CD4-positive, alpha-beta T cell treated with Interleukin-1 beta for 1 hour (primary cell): ENCODE data around the gene PRKD1.

Experiments
- DNase-seq, 2 donors: peaks; one replicate each; pipeline ENCODE4 v3.0.0-alpha.2; 2020 to 2022

Gene PRKD1

DNA sequence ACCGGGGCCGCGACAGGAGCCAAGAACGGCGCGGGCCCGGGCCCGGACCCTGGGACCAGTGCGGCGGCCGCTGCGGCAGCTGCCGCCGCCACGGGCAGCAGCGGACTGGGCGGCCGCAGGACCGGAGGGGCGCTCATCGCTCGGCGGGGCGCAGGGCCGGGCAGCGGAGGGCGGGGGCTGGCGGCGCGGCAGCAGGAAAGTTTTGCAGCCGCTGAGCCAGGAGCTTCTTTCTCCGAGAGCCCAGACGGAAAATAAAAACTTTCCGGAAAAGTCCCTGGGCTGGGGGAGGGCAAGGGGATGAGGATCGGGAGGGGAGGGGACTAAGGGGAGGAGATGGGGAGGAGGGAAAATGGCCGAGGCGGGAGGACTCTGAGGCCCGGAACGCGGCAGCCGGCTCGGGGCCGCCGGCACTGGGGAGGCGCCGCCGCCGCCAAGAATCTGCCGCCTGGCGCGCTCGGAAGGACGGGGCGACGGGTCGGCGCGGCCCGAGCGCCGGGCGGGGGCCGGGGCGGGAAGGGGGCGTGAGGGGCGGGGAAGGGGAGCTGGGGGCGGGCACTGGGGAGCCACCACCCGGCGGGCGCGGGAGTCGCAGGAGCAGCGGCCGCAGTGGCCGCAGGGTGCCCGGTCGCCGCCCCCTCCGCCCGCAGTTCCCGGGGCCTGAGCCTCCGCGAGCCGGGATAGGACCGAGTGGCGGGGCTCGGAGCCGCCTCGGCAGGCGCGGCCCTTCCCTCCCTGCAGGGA, at the start of gene PRKD1:
Gene PRKD1, minus strand, starts transcription at position 472 of the 741 bp plus-strand sequence.
- no peak for DNase-seq

DNA sequence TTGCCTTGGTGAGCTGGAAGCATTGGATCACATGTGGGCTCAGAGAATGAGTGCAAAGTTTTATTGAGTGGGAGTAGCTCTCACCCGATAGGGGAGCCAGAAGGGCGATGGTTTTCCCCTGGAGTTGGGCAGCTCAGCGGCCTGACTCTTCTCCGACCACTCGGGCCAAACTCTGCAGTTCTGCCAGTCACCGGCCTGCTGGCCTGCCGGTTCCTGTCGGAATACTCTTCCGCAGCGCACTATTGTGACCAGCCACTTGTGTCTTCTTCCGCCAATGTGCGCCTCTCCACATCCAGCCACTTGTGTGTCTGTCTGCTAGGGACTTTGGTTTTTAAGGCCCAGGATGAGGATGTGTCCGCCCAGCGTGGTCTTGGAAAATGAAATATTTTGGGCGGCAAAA, 43.5 kb upstream of the PRKD1 start:
- no peak for DNase-seq

DNA sequence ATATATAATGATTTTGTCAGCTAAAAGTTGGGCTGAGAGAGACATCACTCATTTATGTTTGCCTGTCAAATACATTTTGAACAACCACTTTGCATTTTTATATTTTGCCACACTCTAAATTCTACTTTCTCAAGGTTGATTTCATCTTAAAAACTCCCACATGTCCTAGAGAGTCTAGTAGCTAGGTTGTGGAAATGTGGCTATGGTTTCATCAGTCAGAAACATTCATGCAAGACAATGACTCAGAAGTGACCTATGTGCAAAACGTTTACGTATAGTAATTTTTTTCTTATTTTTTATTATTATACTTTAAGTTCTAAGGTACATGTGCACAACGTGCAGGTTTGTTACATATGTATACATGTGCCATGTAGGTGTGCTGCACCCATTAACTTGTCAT, 27.4 kb upstream of the PRKD1 start:
- no peak for DNase-seq

DNA sequence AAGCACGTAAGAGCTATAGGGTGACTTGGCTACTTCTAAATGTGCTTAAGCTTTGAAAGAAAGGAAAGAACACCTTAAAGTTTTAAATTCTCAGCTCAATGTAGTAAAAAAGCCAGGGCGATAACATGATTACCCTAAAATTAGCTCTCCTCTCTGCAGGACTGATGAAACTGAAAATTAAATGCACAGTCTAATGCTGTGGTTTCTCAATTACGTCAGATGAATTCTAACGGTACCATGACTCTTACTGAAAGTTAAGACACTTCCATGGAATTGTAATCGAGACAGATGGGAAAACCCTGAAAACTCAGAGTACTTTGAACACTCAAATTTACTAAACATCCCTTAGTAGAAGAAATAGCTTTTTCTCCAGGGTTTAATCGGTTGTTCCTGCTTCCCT, 25.9 kb upstream of the PRKD1 start:
- DNase-seq: no peak

DNA sequence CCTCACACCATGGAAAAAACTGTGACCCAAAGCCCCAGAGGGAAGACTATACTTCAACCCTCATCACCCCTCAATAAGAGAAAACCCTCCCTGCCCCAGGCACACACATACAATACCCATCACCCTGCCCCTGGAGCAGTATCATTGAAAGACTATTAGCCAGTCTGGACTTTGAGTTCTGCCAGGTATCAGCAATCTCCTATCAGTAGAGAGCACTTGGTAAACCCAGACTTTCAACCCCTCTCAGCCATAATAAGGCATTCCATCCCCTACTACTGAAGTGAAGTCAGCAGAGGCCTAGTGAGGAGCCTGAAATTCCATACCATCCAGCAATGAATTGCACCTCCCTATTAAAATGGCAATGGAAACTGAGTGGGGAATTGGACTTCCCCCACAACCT, 16.4 kb upstream of the PRKD1 start:
- no peak for DNase-seq

DNA sequence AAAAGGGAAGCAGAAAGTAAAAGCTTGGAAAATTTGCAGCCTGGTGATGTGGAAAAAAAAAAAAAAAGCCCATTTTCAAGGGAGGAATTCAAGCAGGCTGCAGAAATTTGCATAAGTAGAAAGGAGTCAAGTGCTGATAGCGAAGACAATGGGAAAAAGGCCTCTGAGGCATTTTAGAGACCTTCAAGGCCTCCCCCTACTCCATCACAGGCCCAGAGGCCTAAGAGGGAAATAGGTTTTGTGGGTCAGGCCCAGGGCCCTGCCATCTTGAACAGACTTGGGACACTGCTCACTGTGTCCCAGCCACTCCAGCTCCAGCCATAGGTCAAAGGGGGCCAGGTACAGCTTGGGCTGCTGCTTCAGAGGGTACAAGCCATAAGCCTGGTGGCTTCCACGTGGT, 13.8 kb upstream of the PRKD1 start:
- DNase-seq: no peak

DNA sequence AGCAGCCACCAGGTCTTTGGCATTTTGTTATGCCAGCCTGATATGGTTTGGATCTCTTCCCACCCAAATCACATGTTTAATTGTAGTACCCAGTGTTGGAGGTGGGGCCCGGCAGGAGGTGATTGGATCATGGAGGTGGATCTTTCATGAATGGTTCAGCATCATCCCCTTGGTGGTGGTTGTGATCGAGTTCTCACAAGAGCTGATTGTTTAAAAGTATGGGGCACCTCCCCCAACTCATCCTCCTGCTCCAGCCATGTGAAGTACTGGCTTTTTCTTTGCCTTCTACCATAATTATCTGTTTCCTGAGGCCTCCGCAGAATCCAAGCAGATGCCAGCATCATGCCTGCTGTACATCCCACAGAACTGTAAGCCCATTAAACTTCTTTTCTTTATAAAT, 12.8 kb upstream of the PRKD1 start:
- no peak for DNase-seq

DNA sequence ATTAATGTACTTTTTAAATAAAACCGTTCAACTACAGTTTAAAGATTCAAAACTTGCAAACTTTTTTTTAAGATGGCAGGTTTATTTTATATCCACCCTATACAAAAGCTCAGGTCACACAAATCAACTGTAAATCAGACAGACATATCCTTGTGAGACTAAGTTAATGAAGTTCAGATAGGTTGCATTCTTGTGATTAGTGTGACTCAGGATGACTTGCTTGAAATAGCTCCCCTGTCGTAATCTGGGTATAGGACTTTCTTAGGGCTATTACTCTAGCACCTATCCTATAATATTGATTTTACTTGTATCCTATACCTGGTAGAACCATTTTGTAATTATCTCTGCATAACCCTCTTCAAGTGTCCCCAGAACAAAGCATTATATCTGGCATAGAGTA, 9.5 kb upstream of the PRKD1 start:
- DNase-seq: no peak

DNA sequence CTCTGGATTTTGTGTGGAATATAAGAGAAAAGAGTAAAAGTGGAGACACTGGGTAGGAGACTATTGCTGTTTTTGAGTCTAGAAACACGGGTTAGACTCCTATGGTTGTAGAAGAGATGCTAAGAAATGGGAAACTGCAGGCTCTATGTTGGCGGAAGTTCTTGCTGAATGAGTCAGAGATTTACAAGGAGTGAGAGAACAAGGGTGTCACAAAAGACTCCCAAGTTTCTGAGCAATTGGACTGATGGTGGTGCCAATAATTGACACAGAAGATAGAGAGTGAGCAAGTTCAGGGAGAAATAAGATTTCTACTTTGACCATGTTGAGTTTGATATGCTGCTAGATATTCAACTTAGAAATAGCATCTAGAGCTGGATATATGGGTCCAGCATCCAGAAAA, 2.6 kb upstream of the PRKD1 start:
- DNase-seq: no peak

DNA sequence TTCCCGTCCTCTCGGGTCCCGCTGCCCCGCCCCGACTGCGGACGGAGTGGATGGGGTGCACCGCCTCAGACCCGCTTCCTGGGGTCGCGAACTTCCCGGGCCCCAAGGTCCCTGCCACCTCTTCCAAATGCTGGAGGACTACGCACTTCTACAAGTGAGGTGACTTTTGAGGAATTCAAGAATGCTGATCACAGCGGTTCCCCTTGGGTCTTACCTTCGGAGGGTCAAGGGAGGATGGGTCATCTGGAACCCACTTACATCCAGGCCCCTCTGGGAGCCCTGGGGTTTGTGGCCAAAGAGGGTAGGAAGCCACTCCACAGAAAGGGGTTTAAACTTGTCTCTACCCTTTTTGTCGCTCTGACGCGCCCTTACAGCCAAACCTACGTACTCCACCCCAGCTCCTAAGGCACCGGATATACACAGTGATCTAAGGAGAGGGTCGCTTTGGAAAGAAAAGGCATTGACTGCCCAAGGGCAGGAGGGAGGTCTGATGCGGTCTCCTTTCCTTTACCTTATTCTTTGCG, 532 bp upstream of the PRKD1 start:
- DNase-seq: no peak

DNA sequence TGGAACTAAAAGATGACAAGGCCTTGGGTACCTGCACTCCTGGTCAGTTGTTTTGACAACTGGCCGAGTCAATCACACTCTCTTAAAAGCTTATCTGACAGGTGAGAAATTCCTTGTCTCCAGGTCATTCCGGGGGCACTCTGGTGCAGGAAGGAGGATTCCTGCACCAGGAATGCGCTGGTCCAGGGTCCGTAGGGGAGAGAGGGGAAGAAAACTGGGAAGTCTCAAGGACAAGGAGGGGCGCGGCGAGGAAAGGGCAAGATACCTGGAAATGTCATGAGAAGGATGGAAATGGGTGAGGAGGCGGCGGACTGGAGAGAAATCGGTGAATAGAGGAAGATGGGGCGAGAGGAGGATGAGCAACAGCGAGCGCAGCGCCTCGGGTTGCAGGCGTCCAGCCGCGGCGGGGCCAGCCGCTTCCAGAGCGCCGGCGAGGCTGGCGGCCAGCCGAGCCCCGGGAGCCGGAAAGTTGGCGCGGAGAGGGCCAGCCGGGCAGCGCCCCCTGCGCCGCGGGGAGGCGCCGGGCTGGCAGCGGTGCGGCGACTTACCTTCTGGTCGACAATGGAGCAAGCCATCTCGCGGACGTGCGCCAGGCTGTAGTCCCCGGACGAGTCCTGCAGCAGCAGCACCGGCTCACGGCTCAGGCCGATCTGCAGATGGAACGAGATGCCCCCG, 809 bp downstream of the PRKD1 start:
- no peak for DNase-seq

DNA sequence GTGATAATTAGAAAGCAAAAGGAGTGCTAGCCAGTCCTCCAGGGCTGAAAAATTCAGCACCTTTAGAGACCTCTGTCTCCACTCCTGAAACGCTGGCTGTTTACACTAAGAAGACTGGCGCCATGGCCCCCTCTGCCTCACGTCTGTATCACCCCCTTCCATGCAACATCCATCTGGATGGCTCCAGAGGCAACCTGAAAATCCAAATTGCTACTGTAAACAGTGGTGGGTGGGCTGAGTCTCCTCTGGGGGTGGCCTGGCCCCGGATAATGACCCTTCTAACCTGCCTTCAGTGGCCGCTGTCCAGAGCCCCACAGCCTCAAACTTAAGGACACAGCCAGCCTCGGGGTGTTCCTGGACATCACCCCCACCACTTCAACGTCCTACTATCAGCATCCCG, 1.4 kb downstream of the PRKD1 start:
- no peak for DNase-seq

DNA sequence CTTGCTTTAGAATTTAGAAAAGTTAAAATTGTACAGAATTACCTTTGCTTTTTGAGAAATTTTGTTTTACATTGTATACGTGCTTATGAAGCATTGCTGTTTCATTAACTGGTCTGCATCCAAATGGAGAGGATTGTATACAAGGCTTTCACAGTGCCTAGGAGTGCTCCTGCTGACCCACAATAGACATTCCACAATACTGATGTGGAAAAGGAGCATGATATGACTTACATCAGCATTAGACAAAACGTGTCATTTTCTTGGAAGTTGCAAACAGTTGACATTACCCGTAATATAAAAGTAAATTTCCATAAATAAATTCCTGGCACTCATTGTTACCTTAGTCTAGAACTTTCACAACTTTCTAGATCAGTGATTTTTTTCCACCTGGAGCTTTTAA, 1.9 kb downstream of the PRKD1 start:
- DNase-seq: no peak

DNA sequence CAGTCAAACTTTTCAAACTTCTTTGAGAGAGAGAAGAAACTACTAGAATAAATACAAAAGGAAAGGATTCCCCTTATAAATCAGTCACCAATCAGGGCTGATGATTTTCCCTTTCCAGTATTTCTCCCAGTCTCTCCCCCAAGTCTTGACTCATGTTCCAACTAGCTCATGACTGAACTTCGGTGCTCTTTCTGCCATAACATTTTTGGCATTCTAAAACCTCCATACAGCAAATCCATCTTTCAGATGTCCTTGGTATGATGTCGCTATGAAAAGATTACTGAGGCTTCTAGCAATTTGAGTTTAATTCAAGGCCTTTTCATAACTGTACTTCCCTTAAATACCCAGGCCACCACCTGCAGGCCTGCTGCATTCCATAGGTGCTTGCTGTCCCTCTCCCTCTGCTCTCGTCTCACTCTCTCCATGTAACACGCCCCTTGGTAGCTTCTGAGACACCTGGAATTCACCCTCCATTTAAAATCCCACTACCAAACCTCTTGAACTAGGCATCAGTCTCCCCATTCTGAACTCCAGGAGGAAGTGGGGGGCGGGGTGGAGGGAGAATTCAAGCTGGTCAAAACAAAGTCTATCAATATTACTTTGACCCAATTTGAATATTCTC, 2.4 kb downstream of the PRKD1 start:
- DNase-seq: no peak

DNA sequence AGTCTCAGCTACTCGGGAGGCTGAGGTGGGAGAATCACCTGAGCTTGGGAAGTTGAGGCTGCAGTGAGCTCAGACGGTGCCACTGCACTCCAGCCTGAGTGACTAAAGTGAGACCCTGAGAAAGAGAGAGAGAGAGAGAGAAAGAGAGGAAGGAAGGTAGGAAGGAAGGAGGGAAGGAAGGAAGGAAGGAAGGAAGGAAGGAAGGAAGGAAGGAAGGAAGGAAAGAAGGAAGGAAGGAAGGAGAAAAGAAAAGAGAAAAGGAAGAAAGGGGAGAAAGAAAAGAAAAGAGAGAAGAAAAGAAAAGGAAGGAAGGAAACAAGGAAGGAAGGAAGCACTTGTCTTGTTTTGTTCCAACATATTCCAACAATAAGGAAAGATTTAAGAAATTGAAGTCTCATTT, 7.8 kb downstream of the PRKD1 start:
- no peak for DNase-seq

DNA sequence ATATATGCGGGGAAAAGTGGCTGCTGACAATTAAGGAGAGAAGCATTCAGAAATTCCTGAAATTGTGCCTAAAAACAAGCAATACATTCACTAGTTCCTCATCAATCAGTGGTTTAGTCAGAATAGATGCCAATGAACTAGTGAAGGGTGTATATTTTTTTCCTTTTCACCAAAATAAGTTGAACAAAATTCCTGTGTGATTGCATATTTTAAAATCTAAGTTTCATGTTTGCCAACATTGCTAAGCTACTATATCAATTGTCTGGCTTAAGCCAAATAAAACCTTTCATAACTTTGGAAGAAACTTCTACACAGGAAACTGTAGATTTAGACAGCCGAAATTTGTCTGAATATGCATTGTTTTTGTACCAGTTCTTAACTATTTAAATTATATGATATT, 8.7 kb downstream of the PRKD1 start:
- no peak for DNase-seq

DNA sequence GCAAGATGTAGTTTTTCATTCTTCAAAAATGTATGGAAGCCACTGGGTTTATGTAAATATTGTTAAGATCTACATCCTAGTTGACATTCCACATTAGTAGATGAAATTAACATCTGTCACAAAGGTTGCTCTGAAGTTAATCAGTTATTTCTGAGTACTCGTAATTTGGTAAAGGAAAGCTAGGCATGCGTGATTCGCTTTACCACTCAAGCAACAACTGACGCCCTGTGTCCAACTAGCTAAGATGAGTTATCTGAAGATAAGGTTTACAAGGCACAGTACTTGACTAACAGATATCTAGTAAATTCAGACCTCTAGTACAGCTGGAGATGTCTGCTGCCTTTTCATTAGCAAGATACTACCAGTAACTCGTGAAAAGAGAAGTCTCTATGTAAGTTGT, 14.1 kb downstream of the PRKD1 start:
- DNase-seq: no peak

DNA sequence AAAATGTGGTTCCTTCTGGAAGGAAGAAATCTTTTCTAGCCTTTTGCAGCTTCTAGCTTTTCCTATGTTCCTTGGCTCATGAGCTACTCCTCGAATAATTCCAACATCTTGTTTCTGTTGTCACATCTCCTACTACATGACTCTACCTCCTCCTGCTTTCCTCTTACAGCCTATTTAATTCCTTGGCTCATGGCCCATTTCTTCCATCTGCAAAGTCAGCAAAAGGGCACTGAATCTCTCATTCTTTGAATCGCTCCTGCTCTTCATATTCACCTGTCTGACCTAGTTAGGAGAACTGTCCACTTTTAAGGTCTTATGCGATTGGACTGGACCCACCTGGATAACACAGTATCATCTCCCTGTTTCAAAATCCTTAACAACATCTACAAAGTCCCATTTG, 15.8 kb downstream of the PRKD1 start:
- no peak for DNase-seq

DNA sequence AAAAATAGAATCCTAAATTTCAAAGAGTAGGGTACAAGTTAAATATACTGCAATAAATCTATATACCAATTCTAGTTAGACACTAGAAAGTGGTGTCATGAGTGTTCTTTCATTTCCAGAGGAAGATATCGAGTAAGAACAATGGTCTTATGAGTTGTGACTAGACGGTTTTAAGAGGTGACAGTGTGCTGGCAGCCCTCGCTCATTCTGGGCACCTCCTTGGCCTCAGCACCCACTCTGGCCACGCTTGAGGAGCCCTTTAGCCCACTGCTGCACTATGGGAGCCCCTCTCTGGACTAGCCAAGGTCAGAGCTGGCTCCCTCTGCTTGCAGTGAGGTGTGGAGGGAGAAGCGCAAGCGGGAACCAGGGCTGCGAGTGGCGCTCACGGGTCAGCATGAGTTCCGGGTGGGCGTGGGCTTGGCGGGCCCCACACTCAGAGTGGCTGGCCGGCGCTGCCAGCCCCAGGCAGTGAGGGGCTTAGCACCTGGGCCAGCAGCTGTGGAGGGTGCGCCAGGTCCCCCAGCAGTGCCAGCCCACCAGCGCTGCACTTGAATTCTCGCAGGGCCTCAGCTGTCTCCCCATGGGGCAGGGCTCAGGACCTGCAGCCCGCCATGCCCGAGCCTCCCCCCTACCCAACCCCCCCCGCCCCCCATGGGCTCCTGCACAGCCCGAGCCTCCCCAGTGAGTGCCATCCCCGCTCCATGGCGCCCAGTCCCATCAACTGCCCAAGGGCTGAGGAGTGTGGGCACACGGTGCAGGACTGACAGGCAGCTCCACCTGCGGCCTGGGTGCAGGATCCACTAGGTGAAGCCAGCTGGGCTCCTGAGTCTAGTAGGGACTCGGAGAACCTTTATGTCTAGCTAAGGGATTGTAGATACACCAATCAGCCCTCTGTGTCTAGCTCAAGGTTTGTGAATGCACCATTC, 18.7 kb downstream of the PRKD1 start:
- no peak for DNase-seq

DNA sequence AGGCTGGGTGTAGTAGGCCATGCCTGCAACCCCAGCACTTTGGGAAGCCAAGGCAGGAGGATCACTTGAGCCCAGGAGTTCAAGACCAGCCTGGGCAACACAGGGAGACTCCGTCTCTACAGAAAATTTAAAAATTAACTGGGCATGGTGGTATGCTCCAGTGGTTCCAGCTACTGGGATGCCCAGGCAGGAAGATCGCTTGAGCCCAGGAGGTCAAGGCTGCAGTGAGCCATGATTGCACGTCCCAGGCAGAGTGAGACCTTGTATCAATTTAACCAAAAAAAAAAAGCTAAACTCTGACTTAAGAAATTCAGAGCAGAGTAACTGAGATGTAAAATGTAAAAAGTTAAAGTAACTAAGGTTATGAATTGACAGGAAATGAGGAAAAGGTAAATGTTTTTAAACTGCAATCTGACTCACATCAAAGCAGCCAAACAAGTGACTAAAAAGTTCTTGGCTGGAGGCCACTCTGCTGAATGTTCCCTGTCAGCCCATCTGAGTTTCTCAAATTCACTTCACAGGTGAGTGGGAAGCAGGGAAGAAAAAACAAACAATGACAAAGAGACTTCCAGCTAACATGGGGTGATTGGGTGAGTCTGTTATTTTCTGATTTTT, 21.3 kb downstream of the PRKD1 start:
- no peak for DNase-seq

DNA sequence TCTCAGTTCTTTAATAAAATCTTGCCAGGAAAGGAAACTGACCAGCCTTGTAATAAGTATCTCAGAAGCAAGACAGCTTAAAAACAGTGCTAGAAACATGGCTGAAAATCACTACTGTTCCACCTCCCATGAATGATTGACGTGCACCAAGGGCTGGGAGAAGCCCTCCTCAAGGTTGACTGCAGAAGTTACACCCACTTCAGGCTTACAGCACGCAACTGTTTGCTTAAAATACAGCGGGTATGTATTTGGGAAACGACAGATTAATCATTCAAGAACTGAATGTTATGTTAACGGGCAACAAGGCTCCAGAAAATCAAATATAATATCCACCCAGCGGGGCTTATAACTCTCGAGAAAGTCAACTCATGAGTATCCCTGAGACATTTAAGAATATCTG, 22.1 kb downstream of the PRKD1 start:
- DNase-seq: no peak

DNA sequence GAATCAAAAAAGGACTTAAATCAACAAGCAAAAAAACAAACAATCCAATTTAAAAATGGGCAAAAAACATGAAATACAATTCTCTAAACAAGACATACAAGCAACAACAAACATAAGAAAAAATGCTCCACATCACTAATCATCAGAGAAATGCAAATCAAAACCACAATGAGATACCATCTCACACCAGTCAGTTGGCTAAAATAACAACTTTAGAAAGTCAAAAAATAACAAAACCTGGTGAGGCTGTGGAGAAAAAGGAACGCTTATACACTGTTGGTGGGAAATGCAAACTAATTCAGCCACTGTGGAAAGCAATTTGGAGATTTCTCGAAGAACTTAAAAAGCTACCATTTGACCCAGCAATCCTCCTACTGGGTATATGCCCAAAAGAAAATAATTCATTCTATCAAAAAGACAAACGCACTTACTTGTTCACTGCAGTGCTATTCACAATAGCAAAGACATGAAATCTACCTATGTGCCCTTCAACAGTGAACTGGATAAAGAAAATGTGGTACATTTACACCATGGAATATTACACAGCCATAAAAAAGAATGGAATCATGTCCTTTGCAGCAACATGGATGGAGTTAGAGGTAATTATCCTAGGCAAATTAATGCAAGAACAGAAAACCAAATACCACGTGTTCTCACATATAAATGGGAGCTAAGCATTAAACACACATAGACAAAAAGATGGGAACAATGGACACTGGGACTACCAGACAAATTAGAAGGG, 26.9 kb downstream of the PRKD1 start:
- DNase-seq: no peak
